A549 (cell line): ENCODE measurements around the gene KLF6.

Experiments
- CBX2 ChIP-seq: fragments of 200-600 bp; sonication (generic); IDR thresholded peaks from 2 replicates; pipeline ENCODE4 v1.6.1; 2016; ENCODE audit warnings: low read depth, mild to moderate bottlenecking, borderline replicate concordance
- CHD2 ChIP-seq: fragments of 150-350 bp; IDR thresholded peaks from 2 replicates; pipeline ENCODE4 v1.6.1; 2014; ENCODE audit warnings: low read length; ENCODE audit not compliant: partially characterized antibody
- CTCF ChIP-seq: fragments of >200 bp; sonication (Bioruptor Twin); formaldehyde crosslinking; IDR thresholded peaks from 3 replicates; pipeline ENCODE4 v1.5.1; 2016
- ESRRA ChIP-seq: fragments of 150-350 bp; IDR thresholded peaks from 2 replicates; pipeline ENCODE4 v1.6.1; 2014; ENCODE audit warnings: mild to moderate bottlenecking, low read length, borderline replicate concordance
- HOXA7 ChIP-seq: fragments of 250-450 bp; sonication (Bioruptor Pico); IDR thresholded peaks from 2 replicates; pipeline ENCODE4 v1.5.0; 2020; ENCODE audit warnings: mild to moderate bottlenecking, moderate library complexity
- JUN ChIP-seq, 2 experiments: fragments of >200 bp; sonication (Bioruptor Twin); formaldehyde crosslinking; IDR thresholded peaks; 2 replicates in 1 of 2; 3 replicates in 1 of 2; pipeline ENCODE4 v1.6.1; 2016 to 2017
- KDM1A ChIP-seq: fragments of 200-600 bp; sonication (generic); IDR thresholded peaks from 2 replicates; pipeline ENCODE4 v1.6.1; 2016; ENCODE audit warnings: low read depth, mild to moderate bottlenecking
- MAFK ChIP-seq: fragments of 450-650 bp; IDR thresholded peaks from 2 replicates; pipeline ENCODE4 v1.6.1; 2014; ENCODE audit not compliant: partially characterized antibody
- MAX ChIP-seq: IDR thresholded peaks from 2 replicates; pipeline ENCODE4 v1.6.1; 2012
- MYC ChIP-seq: IDR thresholded peaks from 2 replicates; pipeline ENCODE4 v1.6.1; 2012; ENCODE audit warnings: mild to moderate bottlenecking, inconsistent platforms, low read length, improper control_type of control experiment, borderline replicate concordance
- POLR2A ChIP-seq: IDR thresholded peaks from 2 replicates; pipeline ENCODE4 v1.6.1; 2012; ENCODE audit warnings: mild to moderate bottlenecking, low read length
- RAD21 ChIP-seq, 2 experiments: fragments of >200 bp in 1 of 2; sonication (Bioruptor Twin) in 1 of 2; formaldehyde crosslinking in 1 of 2; IDR thresholded peaks in 1 of 2; conservative IDR thresholded peaks in 1 of 2; 2 replicates in 1 of 2; 3 replicates in 1 of 2; pipeline ENCODE4 v1.6.1; 2012 to 2018; ENCODE audit warnings: inconsistent platforms in 1 of 2
- RCOR1 ChIP-seq: fragments of 150-350 bp; IDR thresholded peaks from 2 replicates; pipeline ENCODE4 v1.6.1; 2014; ENCODE audit warnings: antibody characterized with exemption, low read length, low read depth
- USF2 ChIP-seq: fragments of 450-650 bp; IDR thresholded peaks from 2 replicates; pipeline ENCODE4 v1.6.1; 2014; ENCODE audit warnings: antibody characterized with exemption

GRCh38 chr10:3728563-3728962 is 56.4 kb downstream of the KLF6 start:
- TF ChIP-seq CTCF (no peak), ESRRA (no peak), MAFK (no peak), HOXA7 (CRISPR knock-in tag) (no peak), CBX2 (no peak), JUN (IDR thresholded peaks at IDR 0.05) (no peak), RCOR1 (no peak), CHD2 (no peak), RAD21 (conservative IDR thresholded peaks at IDR 0.05 in 1 of 2, IDR thresholded peaks at IDR 0.05 in 1 of 2) (no peak), MAX (no peak), POLR2A (no peak), MYC (no peak), USF2 (no peak), KDM1A (no peak)
